GM12892 (cell line): ENCODE measurements around the gene CAPN1.

ENCODE experiments used
- POLR2A ChIP-seq: IDR thresholded peaks from 2 replicates; pipeline ENCODE4 v1.6.1; 2011; ENCODE audit warnings: low read depth, low read length, control low read depth
- TAF1 ChIP-seq: IDR thresholded peaks from 2 replicates; pipeline ENCODE4 v1.6.1; 2011; ENCODE audit warnings: low read depth, mild to moderate bottlenecking, control low read depth, low read length, borderline replicate concordance

DNA sequence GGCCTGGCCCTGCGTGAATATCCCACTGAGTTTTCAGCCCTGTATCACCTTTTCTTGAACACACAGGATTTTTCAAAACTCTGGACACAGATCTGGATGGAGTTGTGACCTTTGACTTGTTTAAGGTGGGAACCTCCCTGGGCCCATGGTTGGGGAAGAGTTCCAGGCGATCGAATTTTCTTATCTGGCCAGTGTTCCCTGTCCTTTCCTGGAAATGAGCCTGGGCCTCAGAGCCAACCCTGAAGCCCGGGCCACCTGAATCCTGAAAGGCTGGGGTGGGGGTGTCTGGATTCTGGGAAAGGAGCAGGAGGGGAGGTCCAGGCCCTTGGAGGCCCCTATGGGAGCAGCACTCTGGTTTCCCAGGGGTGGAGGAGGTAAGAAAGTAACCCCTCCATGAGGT is 29.0 kb downstream of the CAPN1 start:
- TF ChIP-seq POLR2A (no peak), TAF1 (no peak)
